Breast epithelium (tissue), 4 donors: ENCODE measurements around the gene CHN2. TPM values are rescaled to one million over a fixed set of nuclear protein-coding genes. Genes with fewer than 3 reads are reported as not detected.

Experiments
- DNase-seq, 2 donors: peaks; one replicate each; pipeline ENCODE4 v3.0.0-alpha.2; 2019; ENCODE audit warnings: low spot score in 2 of 2
- H3K27ac ChIP-seq, 2 donors: fragments of 200-600 bp; sonication (generic) in 1 of 2; one replicate each; pipeline ENCODE4 v1.5.1; 2016 to 2019; ENCODE audit warnings: mild to moderate bottlenecking in 1 of 2
- H3K27me3 ChIP-seq, 2 donors: fragments of 200-600 bp; sonication (generic) in 1 of 2; one replicate each; pipeline versions ENCODE4 v1.5.1 to v1.6.0; 2017 to 2019; ENCODE audit warnings: control low read depth in 1 of 2, mild to moderate bottlenecking in 1 of 2
- H3K36me3 ChIP-seq: fragments of 200-600 bp; one replicate; pipeline ENCODE4 v1.5.1; 2019
- H3K4me1 ChIP-seq, 2 donors: fragments of 200-600 bp; sonication (generic); one replicate each; pipeline ENCODE4 v1.5.1; 2016 to 2019; ENCODE audit warnings: control low read depth in 1 of 2
- H3K4me3 ChIP-seq, 3 donors: fragments of 200-600 bp; sonication (generic); 1 replicate in 2 of 3; 2 replicates in 1 of 3; pipeline ENCODE4 v1.5.1; 2016 to 2019; ENCODE audit warnings: mild to moderate bottlenecking in 3 of 3, moderate library complexity in 2 of 3
- H3K9me3 ChIP-seq, 2 donors: fragments of 200-600 bp; sonication (generic) in 1 of 2; one replicate each; pipeline ENCODE4 v1.5.1; 2016 to 2019; ENCODE audit warnings: control low read depth in 1 of 2
- POLR2A ChIP-seq: fragments of 450-650 bp; IDR thresholded peaks from one replicate; pipeline ENCODE4 v1.6.1; 2016; ENCODE audit warnings: antibody characterized with exemption, mild to moderate bottlenecking, moderate library complexity
- POLR2AphosphoS5 ChIP-seq, 3 donors: sonication (generic); formaldehyde crosslinking; IDR thresholded peaks; one replicate each; pipeline ENCODE4 v1.6.1; 2017; ENCODE audit warnings: antibody characterized with exemption in 3 of 3
- intact Hi-C: fragments of 100-400 bp; cut with DNase I; formaldehyde crosslinking; loops from one replicate; pipeline ENCODE4 v1.15.1; 2023; ENCODE audit warnings: low total_unique reads
- total RNA-seq, 3 donors: library from RNA; depleted of rRNA; stranded (reverse); fragments of >200 nt; gene quantifications; one replicate each; pipeline ENCODE4 v1.1.0, GENCODE V29; 2016
- TF ChIP-seq, protein P1 (sequence below), 3 donors: fragments of 450-650 bp; IDR thresholded peaks; one replicate each; pipeline ENCODE4 v1.5.1; 2016 to 2017; ENCODE audit warnings: antibody characterized with exemption in 3 of 3, mild to moderate bottlenecking in 3 of 3, moderate library complexity in 3 of 3

CHN2 gene
- total RNA-seq, 3 donors from 2014 or later = 6.3 to 17.1 (median 7.9) TPM

GRCh38 chr7:29236649-29237048 is 42.1 kb downstream of the CHN2 start:
- intact Hi-C loops = no loop called here
- TF ChIP-seq POLR2AphosphoS5 (IDR thresholded peaks at IDR 0.05) = no peak
- Histone ChIP-seq H3K27ac (no peak overlapping the region), H3K4me3 (no peak overlapping the region), H3K4me1 (no peaks in the 10 kb centered on the region), H3K27me3 (no peaks in the 10 kb centered on the region), H3K36me3 (no peaks in the 10 kb centered on the region), H3K9me3 (no peaks in the 10 kb centered on the region)
- no peak for DNase-seq

GRCh38 chr7:29237489-29237888 is 42.9 kb downstream of the CHN2 start:
- no peaks in the 10 kb centered on the region for H3K36me3 ChIP-seq
- no peaks in the 10 kb centered on the region for H3K27me3 ChIP-seq
- H3K4me3 ChIP-seq = no peak overlapping the region
- H3K27ac ChIP-seq = no peak overlapping the region
- H3K9me3 ChIP-seq = no peaks in the 10 kb centered on the region
- no peaks in the 10 kb centered on the region for H3K4me1 ChIP-seq
- TF ChIP-seq POLR2A (no peak), POLR2AphosphoS5 (IDR thresholded peaks at IDR 0.05) (no peak)
- TF ChIP-seq, protein P1, sequence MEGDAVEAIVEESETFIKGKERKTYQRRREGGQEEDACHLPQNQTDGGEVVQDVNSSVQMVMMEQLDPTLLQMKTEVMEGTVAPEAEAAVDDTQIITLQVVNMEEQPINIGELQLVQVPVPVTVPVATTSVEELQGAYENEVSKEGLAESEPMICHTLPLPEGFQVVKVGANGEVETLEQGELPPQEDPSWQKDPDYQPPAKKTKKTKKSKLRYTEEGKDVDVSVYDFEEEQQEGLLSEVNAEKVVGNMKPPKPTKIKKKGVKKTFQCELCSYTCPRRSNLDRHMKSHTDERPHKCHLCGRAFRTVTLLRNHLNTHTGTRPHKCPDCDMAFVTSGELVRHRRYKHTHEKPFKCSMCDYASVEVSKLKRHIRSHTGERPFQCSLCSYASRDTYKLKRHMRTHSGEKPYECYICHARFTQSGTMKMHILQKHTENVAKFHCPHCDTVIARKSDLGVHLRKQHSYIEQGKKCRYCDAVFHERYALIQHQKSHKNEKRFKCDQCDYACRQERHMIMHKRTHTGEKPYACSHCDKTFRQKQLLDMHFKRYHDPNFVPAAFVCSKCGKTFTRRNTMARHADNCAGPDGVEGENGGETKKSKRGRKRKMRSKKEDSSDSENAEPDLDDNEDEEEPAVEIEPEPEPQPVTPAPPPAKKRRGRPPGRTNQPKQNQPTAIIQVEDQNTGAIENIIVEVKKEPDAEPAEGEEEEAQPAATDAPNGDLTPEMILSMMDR (IDR thresholded peaks at IDR 0.05) = no peak
- intact Hi-C loops = no loop called here
- no peak for DNase-seq

- TF ChIP-seq, protein P1 (IDR thresholded peaks at IDR 0.05) = no peak
- no peak for TF ChIP-seq POLR2A
- no peak for TF ChIP-seq POLR2AphosphoS5 (IDR thresholded peaks at IDR 0.05)
- no peak for DNase-seq
- H3K4me1 ChIP-seq = no peaks in the 10 kb centered on the region
- no peaks in the 10 kb centered on the region for H3K9me3 ChIP-seq
- no peak overlapping the region for H3K4me3 ChIP-seq
- no peaks in the 10 kb centered on the region for H3K36me3 ChIP-seq
- intact Hi-C loops = no loop called here
- no peak overlapping the region for H3K27ac ChIP-seq
- no peaks in the 10 kb centered on the region for H3K27me3 ChIP-seq
Observed at GRCh38 chr7:29239638-29240037, 45.1 kb downstream of the CHN2 start.

DNA sequence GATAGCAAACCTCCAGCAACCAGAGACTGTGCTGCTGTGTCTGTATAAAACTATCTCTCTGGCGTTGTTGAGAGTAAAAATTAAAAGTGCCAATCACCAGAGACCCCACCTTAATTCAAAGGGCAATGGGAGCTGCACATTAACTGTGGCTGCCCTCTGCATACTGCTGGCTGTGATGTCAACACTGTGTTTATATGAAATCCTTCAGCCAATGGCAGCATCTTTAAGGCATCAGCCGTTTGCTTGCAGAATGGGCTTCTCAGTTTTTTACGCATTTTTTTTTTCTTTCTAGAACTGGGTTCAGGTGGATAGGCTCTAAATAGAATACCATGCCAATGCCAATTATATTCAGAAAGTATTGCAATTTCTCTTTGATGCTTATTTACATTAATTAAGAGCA is 47.7 kb downstream of the CHN2 start:
- no peak for TF ChIP-seq POLR2AphosphoS5 (IDR thresholded peaks at IDR 0.05)
- TF ChIP-seq, protein P1 (IDR thresholded peaks at IDR 0.05) = no peak
- TF ChIP-seq POLR2A = no peak
- no peaks in the 10 kb centered on the region for H3K4me1 ChIP-seq

GRCh38 chr7:29243910-29244655 is 49.5 kb downstream of the CHN2 start:
- H3K4me3 ChIP-seq = no peak overlapping the region
- no peak overlapping the region for H3K27ac ChIP-seq
- H3K27me3 ChIP-seq = no peaks in the 10 kb centered on the region
- H3K36me3 ChIP-seq = no peaks in the 10 kb centered on the region
- intact Hi-C loops = no loop called here
- no peaks in the 10 kb centered on the region for H3K4me1 ChIP-seq
- H3K9me3 ChIP-seq = no peaks in the 10 kb centered on the region
- no peak for DNase-seq
- TF ChIP-seq, protein P1 (IDR thresholded peaks at IDR 0.05) = no peak
- no peak for TF ChIP-seq POLR2A

More for the DNA sequence above, 47.7 kb downstream of the CHN2 start:
- H3K36me3 ChIP-seq = no peaks in the 10 kb centered on the region
- H3K9me3 ChIP-seq = no peaks in the 10 kb centered on the region
- H3K27ac ChIP-seq = no peak overlapping the region
- intact Hi-C loops = no loop called here
- no peaks in the 10 kb centered on the region for H3K27me3 ChIP-seq
- DNase-seq = no peak
- no peak overlapping the region for H3K4me3 ChIP-seq
